ENCODE results near the gene FBN2.
"Not testable (repeated sequence)": the region's sequence is repeated elsewhere in the genome, so short reads cannot be mapped to it uniquely, and the experiment has no call there.

The FBN2 gene

GRCh38 chr5:128349044-128349858 is 188.8 kb downstream of the FBN2 start:
- DNase-seq: no peak

- no peak for DNase-seq
Measured at GRCh38 chr5:128346038-128346437, 192.0 kb downstream of the FBN2 start.

GRCh38 chr5:128345247-128345646 is 192.8 kb downstream of the FBN2 start:
- DNase-seq: no peak

- DNase-seq: no peak
Measured at GRCh38 chr5:128343168-128343567, 194.9 kb downstream of the FBN2 start.

- no peak for DNase-seq
Measured at GRCh38 chr5:128341056-128341455, 197.0 kb downstream of the FBN2 start.

GRCh38 chr5:128340648-128341047 is 197.4 kb downstream of the FBN2 start:
- no peak for DNase-seq

- no peak for DNase-seq
Measured at GRCh38 chr5:128339585-128339984, 198.5 kb downstream of the FBN2 start.

GRCh38 chr5:128338649-128339048 is 199.4 kb downstream of the FBN2 start:
- no peak for DNase-seq

- no peak for DNase-seq
Measured at GRCh38 chr5:128335339-128335738, 202.7 kb downstream of the FBN2 start.

GRCh38 chr5:128334010-128334716 is 203.9 kb downstream of the FBN2 start:
- no peak for DNase-seq

- no peak for DNase-seq
Measured at GRCh38 chr5:128331261-128331660, 206.8 kb downstream of the FBN2 start.

- DNase-seq: no peak
Measured at GRCh38 chr5:128329386-128329939, 208.6 kb downstream of the FBN2 start.

- DNase-seq: no peak
Measured at GRCh38 chr5:128328446-128328845, 209.6 kb downstream of the FBN2 start.

GRCh38 chr5:128328007-128328406 is 210.0 kb downstream of the FBN2 start:
- no peak for DNase-seq

GRCh38 chr5:128321418-128321817 is 216.6 kb downstream of the FBN2 start:
- not testable (repeated sequence) for DNase-seq

- no peak for DNase-seq
Measured at GRCh38 chr5:128318691-128319090, 219.4 kb downstream of the FBN2 start.

GRCh38 chr5:128317481-128317880 is 220.6 kb downstream of the FBN2 start:
- peak; percentile 41 for DNase-seq

- no peak for DNase-seq
Measured at GRCh38 chr5:128315671-128316070, 222.4 kb downstream of the FBN2 start.

GRCh38 chr5:128305341-128305740 is 232.7 kb downstream of the FBN2 start:
- no peak for DNase-seq

- no peak for DNase-seq
Measured at GRCh38 chr5:128304791-128305190, 233.3 kb downstream of the FBN2 start.

GRCh38 chr5:128304088-128304487 is 234.0 kb downstream of the FBN2 start:
- DNase-seq: peak; percentile 91

- no peak for DNase-seq
Measured at GRCh38 chr5:128303593-128303992, 234.5 kb downstream of the FBN2 start.

- no peak for DNase-seq
Measured at GRCh38 chr5:128300181-128300580, 237.9 kb downstream of the FBN2 start.

Measured in kidney glomerular epithelial cell (primary cell).